Activated CD8-positive, alpha-beta memory T cell treated with anti-CD3 and anti-CD28 coated beads for 36 hours (primary cell): ENCODE results near the gene SLC9B2. TPM values are rescaled to one million over a fixed set of nuclear protein-coding genes. Genes with fewer than 3 reads are reported as not detected.
"Not testable (repeated sequence)": the region's sequence is repeated elsewhere in the genome, so short reads cannot be mapped to it uniquely, and the experiment has no call there.

ENCODE experiments used
- CTCF ChIA-PET: fragments of 350-600 bp; sonication (Branson Sonifier 250); formaldehyde crosslinking; loops from one replicate; lab custom pipeline; 2021; ENCODE audit warnings: antibody characterized with exemption; lab: Charles Lee
- POLR2A ChIA-PET: fragments of 350-600 bp; sonication (Branson Sonifier 250); formaldehyde crosslinking; loops from one replicate; lab custom pipeline; 2021; ENCODE audit warnings: antibody characterized with exemption; lab: Charles Lee
- total RNA-seq, 2 experiments: library from RNA; stranded (reverse); gene quantifications; one replicate each; pipeline ENCODE4 v1.2.3, GENCODE V29; 2021

The SLC9B2 gene
- total RNA-seq, 2 experiments from 2014 or later, result 44.5 to 46.6 TPM

DNA sequence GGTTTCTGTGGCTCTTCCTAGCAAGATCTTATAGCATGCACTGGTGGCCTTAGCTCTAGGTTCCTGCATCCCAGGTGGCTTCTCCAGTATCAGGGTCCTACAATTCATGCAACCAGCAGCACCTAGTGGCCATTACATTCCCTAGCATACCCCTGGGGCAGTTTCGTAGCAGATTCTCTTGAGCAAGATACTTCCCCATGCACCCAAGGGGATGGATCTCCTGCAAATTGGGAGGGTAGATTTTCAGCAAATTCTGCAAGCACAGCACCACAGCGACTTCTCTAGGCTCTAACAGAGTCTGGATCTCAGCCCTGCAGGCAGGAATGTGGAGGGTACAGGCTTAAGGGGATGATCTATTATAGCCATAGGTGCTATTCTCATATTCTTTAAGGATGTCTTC, 44.0 kb downstream of the SLC9B2 start:
- POLR2A ChIA-PET, result no interaction called here
- CTCF ChIA-PET, result interaction anchor here (1.5 kb wide), 1 partner anchor 406 kb away, joined by 4 read pairs; no protein-coding TSS in a partner anchor

DNA sequence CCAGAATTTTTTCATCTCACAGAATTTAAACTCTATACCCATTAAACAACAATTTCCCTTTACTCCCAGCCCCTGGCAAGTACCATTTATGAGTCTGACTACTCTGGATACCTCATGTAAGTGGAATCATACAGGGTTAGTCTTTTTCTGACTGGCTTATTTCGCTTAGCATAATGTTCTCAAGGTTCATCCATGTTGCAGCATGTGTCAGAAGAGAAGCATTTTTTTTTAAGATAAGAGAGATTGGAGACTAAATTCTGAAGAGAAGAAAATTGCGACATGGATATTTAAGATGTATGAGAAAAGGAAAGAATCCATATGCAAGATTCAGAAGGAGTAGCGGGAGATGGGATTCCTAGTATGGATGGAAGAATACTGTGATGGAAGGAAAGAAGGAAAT, 45.8 kb downstream of the SLC9B2 start:
- ChIA-PET POLR2A (no interaction called here), CTCF (interaction anchor here (0.6 kb wide), 1 partner anchor 1690 kb away, joined by 3 read pairs; no protein-coding TSS in a partner anchor)

DNA sequence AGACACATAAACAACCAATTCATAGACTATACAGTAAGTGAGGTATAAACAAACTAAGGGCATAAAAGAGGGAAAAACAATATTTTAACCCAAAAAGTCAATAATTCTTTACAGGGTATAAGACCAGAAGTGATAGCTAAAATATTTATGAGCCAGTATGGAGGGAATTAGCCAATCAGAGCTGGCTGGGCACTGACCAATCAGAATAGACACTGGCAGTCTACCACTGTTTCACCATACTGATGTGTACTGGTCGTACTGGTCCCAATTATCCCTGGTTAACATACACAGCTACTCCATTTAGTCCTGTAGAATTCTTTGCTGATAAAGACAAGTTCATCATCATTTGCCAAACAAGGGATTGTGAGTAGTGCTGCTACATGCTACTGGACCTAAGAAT, 47.3 kb downstream of the SLC9B2 start:
- POLR2A ChIA-PET, result no interaction called here

DNA sequence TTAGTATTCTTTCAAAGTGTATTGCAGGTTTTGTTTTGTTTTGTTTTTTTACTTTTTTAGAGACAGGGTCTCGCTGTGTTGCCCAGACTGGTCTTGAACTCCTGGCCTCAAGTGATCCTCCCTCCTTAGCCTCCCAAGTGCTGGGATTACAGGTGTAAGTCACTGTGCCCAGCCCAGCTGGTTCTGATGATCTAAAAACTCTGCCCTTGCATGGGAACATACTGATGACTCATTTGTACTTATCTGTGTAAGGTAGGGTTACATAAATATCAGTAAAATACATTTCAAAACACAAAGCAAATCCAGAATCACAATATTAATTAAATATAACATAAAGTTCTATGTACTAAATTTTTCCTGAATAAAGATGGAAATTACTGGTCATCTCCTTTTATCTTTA, 49.7 kb downstream of the SLC9B2 start:
- CTCF ChIA-PET, result no interaction called here
- POLR2A ChIA-PET, result no interaction called here

More for the DNA sequence above, 47.3 kb downstream of the SLC9B2 start:
- CTCF ChIA-PET, result no interaction called here

DNA sequence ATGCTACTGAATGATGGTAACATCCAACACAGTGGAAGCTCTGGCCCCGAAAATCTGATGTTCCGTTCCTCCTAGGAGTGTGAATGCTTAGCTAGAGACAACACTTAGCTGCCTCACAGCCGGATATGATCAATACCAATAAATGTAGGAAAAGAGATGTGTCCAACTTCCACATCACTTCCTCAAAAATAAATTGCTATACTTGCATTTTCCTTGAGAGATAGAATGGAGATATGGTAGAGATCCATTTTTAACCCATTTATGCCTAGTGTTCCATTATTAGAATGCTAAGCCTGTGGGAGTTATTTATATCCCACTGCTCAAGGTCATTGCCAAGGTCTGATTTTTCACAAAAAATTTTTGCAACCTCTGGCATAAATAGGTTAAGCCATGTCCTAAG, 51.6 kb downstream of the SLC9B2 start:
- CTCF ChIA-PET, result no interaction called here
- POLR2A ChIA-PET, result no interaction called here

DNA sequence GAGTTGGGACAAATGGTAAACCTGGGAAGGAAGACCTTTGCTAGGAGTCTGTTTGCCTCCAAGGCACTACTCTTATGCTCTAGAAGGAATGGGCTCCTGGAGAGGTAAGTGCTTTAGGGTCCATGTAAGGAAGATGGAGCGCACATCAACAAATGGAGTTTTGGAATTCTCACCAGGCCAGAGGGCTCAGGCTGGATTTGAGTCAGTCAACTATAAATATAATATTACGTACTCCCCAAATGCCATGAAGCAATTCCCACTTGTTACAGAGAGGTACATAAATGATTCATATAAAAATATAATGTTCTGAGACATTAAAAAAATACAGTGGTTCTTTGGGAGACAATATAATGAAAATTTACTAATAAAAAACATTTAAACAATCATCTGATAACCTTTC, 55.4 kb downstream of the SLC9B2 start:
- CTCF ChIA-PET, result no interaction called here
- POLR2A ChIA-PET, result no interaction called here

DNA sequence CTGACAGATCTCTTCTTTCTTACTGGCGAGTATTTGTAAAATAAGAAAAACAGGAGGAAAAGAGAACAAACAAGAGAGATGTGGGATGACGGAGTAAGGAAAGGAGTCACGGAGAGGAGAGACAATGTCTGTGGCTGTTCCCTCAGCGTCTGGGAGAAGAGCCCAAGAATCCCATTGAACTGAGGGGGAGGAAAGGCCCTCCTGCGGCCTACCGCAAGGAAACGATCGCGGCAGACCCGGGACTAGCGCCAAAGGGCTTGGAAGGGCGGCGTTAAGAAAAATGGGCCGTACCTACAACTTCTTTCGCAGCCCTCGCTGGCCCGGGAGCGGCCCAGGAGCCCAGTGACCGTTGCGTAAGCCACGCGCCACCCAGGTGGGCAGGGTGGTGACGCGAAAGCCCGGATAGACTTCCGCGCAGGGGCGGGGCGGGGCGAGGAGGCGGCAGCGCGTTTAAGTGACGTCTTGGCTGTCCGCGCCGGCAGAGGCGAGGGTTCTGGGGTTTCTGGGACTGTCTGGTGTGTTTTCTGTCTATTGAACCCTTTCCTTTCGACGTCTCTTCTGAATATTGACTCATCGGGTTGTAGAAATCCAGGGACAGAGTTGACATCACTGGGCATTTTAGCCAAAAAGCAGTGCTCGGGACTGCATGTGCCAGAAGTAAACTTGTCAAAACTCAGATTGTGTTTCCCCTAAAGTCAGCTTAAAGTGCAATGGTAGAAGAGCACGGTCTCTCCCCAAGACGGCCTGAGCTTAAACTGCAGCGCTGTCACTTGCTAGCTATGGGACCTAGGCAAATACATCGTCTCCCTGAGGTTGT, 57.0 kb downstream of the SLC9B2 start, which contains the start of gene SLC9B1:
Gene SLC9B1 (minus strand): TSS at position 398 of the 817 bp plus-strand sequence. CDS start 27,994 bp downstream, outside the sequence.
- ChIA-PET CTCF (no interaction called here), POLR2A (interaction anchor here (0.9 to 1.5 kb wide), 4 partner anchors 57 to 674 kb away, joined by 3 to 7 read pairs (median 3); partner anchors contain the start of genes CISD2, SLC39A8 and SLC9B2)

DNA sequence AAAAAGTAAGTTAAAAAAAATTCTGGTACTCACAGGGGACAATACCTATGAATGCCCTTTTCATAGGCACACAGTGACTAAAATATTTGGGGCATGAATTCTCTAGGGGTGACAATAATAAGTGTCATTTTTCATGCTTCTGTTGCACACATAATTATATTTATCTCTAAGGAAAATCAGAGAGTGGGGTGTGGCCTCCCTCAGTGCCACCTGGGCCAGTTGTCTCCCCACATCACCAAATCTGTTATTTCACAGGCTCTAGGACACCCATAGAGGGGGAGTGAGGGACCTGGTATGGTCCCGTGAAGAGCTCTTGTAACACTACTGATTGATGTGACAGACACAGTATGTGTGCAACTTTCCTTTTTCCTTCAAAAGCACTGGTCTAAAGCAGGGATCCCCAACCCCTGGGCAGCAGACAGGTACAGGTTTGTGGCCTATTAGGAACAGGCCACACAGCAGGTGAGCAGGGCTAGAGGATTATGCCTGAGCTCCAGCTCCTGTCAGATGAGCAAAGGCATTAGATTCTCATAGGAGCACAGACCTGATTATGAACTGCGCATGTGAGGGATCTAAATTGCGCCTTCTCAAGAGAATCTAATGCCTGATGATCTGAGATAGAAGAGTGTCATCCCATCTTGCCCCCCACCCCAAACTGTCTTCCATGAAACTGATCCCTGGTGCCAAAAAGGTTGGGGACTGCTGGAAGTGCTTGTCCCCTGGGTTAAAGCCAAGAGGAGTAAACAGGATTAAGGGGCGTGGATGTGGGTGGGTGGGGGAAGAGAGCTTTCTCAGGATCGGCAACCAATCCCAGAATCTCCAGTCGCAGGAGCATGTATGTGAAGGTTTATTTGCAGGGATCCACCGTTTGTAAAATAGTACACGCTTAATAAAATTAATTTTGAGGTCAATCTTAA, 57.9 kb downstream of the SLC9B2 start:
- POLR2A ChIA-PET, result interaction anchor here (0.6 to 1.5 kb wide), 4 partner anchors 150 to 674 kb away, joined by 3 to 5 read pairs (median 3); partner anchors contain the start of genes CISD2 and SLC39A8
- CTCF ChIA-PET, result no interaction called here

DNA sequence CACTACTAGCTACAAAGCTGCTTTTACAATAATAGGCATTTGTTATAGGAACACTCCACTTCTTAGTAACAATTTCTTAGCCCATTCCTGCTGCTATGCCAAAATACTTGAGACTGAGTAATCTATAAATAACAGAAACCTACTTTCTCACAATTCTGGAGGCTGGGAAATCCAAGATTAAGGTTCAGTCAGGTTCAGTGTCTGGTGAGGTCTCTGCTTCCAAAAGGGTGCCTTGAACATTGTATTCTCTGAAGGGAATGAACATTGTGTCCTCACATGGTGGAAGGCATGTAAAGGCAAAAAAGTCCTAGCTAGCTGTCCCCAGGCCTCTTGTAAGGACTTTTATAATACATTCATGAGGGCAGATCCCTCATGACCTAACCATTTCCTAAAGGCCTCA, 64.0 kb downstream of the SLC9B2 start:
- CTCF ChIA-PET, result interaction anchor here (0.9 kb wide), 1 partner anchor 88 kb away, joined by 3 read pairs; no protein-coding TSS in a partner anchor
- POLR2A ChIA-PET, result no interaction called here

DNA sequence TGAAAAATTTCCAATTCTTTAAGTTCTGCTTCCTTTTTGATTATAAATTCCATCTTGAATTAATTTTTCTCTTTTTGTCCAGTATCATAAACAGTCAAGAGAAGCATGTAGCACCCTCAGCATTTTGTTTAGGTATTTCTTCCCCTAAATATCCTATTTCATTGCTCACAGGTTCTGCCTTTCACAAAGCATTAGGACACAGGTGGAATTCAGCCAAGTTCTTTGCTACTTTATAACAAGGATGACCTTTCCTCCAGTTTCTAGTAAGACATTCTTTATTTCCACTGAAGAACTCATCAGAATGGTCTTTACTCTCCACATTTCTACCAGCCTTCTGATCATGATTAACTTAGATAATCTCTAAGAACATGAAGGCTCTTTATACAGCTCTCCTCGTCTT, 64.5 kb downstream of the SLC9B2 start:
- ChIA-PET CTCF (interaction anchor here (0.9 kb wide), 1 partner anchor 88 kb away, joined by 3 read pairs; no protein-coding TSS in a partner anchor), POLR2A (no interaction called here)

DNA sequence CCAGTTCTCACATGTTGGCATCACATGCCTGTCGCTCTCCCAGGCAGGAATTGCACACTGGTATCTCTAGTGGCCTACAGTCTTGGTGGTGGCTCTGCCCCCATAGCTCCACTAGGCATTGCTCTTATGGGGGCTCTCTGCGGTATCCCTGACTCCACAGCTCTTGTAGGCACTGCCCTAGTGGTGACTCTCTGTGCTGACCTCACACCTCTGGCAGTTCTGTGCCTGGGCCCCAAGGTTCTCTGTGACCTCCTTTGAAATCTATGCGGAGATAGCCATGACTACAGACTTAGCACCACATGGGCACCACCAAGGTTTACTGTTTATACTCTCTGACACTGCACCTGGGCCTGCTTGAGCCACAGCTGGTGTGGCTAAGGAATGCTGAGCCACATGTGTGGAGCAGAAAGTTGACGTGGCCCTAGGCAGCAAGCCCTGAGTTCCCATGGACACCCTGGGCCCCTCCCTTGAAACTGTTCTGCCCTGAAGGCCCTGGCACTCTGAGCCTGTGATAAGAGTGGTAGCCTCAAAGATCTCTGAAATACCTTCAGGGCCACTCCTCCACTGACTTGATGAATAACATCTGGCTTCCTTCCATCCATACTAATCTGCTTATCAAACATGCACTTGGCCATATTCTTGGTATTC, 65.1 kb downstream of the SLC9B2 start:
- CTCF ChIA-PET, result no interaction called here

DNA sequence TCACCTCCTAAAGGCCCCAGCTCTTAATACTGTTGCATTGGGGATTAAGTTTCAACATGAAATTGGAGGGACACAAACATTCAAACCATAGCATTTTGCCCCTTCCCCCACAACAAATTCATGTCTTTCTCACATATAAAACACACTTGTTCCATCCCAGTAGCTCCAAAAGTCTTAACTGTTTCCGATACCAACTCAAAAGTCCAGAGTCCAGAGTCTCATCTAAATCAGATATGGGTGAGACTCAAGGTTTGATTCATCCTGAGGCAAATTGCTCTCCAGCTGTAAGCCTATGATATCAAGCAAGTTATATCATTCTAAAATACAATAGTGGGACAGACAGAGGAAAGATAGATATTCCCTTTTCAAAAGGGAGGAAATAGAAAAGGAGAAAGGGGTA, 65.8 kb downstream of the SLC9B2 start:
- ChIA-PET POLR2A (interaction anchor here (0.5 kb wide), 1 partner anchor 137 kb away, joined by 3 read pairs; no protein-coding TSS in a partner anchor), CTCF (no interaction called here)

More for the DNA sequence above, 65.1 kb downstream of the SLC9B2 start:
- POLR2A ChIA-PET, result interaction anchor here (0.5 kb wide), 1 partner anchor 136 kb away, joined by 3 read pairs; no protein-coding TSS in a partner anchor

DNA sequence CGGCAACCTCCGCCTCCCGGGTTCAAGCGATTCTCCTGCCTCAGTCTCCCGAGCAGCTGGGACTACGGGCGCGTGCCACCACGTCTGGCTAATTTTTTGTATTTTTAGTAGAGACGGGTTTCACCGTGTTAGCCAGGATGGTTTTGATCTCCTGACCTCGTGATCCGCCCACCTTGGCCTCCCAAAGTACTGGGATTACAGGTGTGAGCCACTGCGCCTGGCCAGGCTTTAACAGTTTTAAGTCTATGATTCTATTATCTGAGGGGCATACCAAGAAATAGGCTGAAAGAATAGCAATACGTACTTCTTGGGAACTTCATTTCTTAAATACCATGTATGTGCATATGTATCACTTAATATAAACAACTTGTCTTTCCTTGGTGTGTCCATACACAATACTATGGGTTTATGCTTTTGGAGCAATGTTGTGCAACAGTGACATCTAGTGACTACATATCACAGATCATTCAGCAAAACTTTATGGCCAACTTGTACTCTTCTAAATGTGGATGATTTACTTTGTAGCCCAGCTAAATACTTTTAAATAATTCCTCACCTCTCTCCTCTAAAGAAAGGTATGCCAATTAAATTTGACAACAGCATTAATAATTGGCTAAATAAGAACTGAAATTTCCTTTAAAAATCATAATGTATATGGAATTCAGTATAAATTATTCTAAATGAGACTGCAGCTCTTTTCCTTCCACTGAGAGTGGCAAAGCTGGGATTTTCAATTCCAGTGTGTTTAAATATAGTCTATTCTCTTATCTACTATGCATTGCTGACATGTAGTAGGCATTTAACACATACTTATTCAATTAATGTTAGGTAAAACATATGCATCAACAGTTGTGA, 67.5 kb downstream of the SLC9B2 start:
- CTCF ChIA-PET, result interaction anchor here (0.6 to 1.4 kb wide), 6 partner anchors 8 to 722 kb away, joined by 3 to 5 read pairs (median 3); partner anchors contain the start of gene BDH2
- POLR2A ChIA-PET, result interaction anchor here (0.5 kb wide), 1 partner anchor 248 kb away, joined by 3 read pairs; the partner anchor contains the start of gene MANBA

DNA sequence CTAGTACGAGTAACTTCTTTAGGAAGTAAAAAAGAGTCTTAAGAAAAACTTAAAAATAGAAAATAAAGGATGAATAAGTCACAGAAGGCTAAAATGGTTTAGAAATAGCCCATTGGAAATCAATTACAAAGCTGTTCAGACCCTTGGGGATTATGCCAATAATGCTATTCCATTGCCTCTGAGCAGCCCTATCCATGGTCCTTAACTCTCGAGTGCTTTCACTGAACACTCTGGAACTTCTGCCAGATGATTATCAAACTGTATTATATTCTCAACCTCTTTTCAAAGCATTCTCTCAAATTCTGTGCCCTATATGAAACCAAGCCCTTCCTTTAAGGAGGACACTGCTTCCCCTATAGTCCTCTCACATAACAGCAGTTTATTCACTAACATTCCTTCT, 74.0 kb downstream of the SLC9B2 start:
- ChIA-PET CTCF (no interaction called here), POLR2A (no interaction called here)

DNA sequence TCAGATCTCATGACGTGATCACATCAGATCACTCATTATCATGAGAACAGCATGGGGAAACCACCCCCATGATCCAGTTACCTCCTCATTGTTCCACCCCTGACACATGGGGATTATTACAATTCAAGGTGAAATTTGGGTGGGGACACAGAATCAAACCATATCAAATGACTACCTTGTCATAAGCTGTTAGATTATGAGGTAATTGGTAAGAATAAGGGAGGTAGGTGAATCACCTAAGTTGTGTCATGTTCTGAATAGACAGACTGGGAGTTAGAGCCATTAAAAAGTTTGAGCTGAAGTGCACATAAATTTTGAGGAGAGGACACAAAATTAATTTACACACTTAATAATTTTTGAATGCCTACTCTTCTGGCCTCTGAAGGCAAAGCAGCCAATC, 81.8 kb downstream of the SLC9B2 start:
- ChIA-PET POLR2A (no interaction called here), CTCF (no interaction called here)

DNA sequence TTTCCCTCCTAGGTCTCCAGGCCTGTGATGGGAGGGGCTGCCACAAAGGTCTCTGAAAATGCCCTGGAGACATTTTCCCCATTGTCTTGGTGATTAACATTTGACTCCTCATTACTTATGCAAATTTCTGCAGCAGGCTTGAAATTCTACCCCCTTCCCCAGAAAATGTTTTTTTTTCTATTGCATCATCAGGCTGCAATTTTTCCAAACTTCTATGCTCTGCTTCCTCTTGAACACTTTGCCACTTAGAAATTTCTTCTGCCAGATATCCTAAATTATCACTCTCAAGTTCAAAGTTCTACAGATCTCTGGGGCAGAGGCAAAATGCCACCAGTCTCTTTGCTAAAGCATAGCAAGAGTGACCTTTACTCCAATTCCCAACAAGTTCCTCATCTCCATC, 82.6 kb downstream of the SLC9B2 start:
- POLR2A ChIA-PET, CTCF ChIA-PET: not testable (repeated sequence)

DNA sequence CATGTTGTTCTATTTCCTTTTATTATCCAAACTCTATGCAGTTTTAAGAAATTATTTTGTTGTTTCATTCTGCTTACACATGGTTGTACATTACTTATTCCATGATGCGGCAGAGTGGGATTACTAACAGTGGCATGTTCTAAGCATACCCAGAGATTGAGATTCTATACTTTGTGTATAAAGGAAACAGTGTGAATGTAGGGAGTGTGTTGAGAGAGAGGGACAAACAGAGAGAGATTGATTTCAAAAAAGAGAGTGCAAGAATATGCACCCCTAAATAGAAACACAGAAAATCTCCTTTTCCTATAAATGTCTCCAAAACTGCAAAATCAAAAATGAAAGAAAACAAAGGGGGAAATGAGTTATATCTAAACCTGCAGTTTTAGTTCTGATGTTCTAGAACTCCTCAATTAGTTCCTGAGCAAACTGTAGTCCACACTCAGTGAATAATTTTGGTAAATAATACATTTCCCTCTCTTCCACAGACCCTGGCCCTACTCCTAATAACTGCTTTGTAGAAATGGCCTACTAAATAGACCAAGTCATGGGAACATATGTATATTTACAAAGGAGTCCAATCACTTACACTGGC, 88.0 kb downstream of the SLC9B2 start:
- POLR2A ChIA-PET, result no interaction called here
- CTCF ChIA-PET, result no interaction called here

DNA sequence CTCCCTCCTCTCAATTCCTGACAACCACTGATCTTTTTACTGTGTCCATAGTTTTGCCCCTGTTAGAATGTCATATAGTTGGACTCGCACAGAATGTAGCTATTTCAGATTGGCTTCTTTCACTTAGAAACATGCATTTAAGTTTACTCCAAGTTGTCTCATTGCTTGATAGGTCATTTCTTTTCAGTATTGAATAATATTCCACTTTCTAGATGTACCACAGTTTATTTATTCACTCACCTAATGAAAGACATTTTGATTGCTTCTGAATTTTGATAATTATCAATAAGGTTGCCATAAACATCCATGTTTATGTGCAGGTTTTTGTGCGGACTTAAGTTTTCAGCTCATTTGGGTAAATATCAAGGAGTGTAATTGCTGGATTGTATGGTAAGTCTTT, 95.6 kb downstream of the SLC9B2 start:
- ChIA-PET POLR2A (no interaction called here), CTCF (no interaction called here)
